ENCODE results near the gene INPP5F. TPM values are rescaled to one million over a fixed set of nuclear protein-coding genes. Genes with fewer than 3 reads are reported as not detected.

Gene INPP5F
- total and polyA plus RNA-seq, 9 of the 15 experiments (the other 6 are each of a cell fraction or from before 2014, with no cell fraction given): 1.6 to 7.3 (median 6.0) TPM

- TF ChIP-seq MGA (IDR thresholded peaks at IDR 0.05): no peak
- peak; percentile 13 for TF ChIP-seq FOS (IDR thresholded peaks at IDR 0.05; ENCODE audit: extremely low read depth, insufficient read length)
- TF ChIP-seq ZNF140 (CRISPR knock-in tag; IDR thresholded peaks at IDR 0.05): no peak
- no peak for TF ChIP-seq GTF2A2 (tag; IDR thresholded peaks at IDR 0.05)
- TF ChIP-seq ZFX (CRISPR knock-in tag; IDR thresholded peaks at IDR 0.05): no peak
- TF ChIP-seq ZC3H11A (IDR thresholded peaks at IDR 0.05; ENCODE audit: low read depth, low read length): no peak
- TF ChIP-seq, protein P1, sequence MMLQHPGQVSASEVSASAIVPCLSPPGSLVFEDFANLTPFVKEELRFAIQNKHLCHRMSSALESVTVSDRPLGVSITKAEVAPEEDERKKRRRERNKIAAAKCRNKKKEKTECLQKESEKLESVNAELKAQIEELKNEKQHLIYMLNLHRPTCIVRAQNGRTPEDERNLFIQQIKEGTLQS (IDR thresholded peaks at IDR 0.05): peak; percentile 78
- TF ChIP-seq, protein P1 (CRISPR knock-in tag; conservative IDR thresholded peaks at IDR 0.05): no peak
- TF ChIP-seq, protein P2, sequence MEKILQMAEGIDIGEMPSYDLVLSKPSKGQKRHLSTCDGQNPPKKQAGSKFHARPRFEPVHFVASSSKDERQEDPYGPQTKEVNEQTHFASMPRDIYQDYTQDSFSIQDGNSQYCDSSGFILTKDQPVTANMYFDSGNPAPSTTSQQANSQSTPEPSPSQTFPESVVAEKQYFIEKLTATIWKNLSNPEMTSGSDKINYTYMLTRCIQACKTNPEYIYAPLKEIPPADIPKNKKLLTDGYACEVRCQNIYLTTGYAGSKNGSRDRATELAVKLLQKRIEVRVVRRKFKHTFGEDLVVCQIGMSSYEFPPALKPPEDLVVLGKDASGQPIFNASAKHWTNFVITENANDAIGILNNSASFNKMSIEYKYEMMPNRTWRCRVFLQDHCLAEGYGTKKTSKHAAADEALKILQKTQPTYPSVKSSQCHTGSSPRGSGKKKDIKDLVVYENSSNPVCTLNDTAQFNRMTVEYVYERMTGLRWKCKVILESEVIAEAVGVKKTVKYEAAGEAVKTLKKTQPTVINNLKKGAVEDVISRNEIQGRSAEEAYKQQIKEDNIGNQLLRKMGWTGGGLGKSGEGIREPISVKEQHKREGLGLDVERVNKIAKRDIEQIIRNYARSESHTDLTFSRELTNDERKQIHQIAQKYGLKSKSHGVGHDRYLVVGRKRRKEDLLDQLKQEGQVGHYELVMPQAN (IDR thresholded peaks at IDR 0.05; ENCODE audit: borderline replicate concordance): no peak
Measured at GRCh38 chr10:119737823-119738222, 12.0 kb downstream of the INPP5F start (continued).

Measured in K562 (cell line).